ENCODE results near the gene TIMP1.

The TIMP1 gene

GRCh38 chrX:47611489-47611888 is 29.3 kb downstream of the TIMP1 start:
- no peak for ATAC-seq
- Mint-ChIP-seq H3K4me1 (peaks cover 9% of the 10 kb centered on the region), H3K9me3 (no peaks in the 10 kb centered on the region)

GRCh38 chrX:47611926-47612325 is 29.7 kb downstream of the TIMP1 start:
- H3K9me3 Mint-ChIP-seq: no peaks in the 10 kb centered on the region
- H3K4me3 Mint-ChIP-seq: no peak overlapping the region
- no peak overlapping the region for H3K27ac Mint-ChIP-seq
- H3K27me3 Mint-ChIP-seq: no peaks in the 10 kb centered on the region
- no peak for ATAC-seq
- DNase-seq: no peak
- H3K4me1 Mint-ChIP-seq: peaks cover 9% of the 10 kb centered on the region

More at GRCh38 chrX:47611489-47611888, 29.3 kb downstream of the TIMP1 start:
- Mint-ChIP-seq H3K27ac (no peak overlapping the region), H3K27me3 (no peaks in the 10 kb centered on the region), H3K4me3 (no peak overlapping the region)
- no peak for DNase-seq

DNA sequence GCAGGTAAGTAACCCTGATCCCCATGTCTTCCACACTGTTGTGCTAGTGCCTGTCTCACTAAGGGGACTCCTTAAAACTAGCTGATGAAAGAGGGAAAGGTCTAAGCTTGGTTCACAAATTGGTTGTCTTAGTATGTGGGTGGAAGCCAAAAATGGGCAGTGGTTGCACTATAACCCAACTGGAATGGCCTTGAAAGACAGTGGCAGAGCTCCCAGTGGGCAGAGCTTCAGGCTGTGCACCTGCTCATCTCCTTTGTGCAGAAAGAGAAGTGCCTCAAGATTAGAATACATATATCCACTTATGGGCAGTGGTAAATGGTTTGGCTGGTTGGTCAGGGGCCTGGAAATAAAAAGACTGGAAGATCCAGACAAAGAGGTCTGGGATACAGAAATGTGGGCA is 30.2 kb downstream of the TIMP1 start:
- Mint-ChIP-seq H3K4me3 (no peak overlapping the region), H3K27me3 (peaks cover under 1% of the 10 kb centered on the region), H3K4me1 (peaks cover 9% of the 10 kb centered on the region), H3K27ac (no peak overlapping the region), H3K9me3 (no peaks in the 10 kb centered on the region)
- ATAC-seq (no peak), DNase-seq (no peak)

GRCh38 chrX:47613082-47613481 is 30.8 kb downstream of the TIMP1 start:
- H3K4me3 Mint-ChIP-seq: no peak overlapping the region
- ATAC-seq (no peak), DNase-seq (no peak)
- H3K27ac Mint-ChIP-seq: no peak overlapping the region
- H3K4me1 Mint-ChIP-seq: peaks cover 5% of the 10 kb centered on the region
- H3K27me3 Mint-ChIP-seq: peaks cover 7% of the 10 kb centered on the region
- no peaks in the 10 kb centered on the region for H3K9me3 Mint-ChIP-seq

GRCh38 chrX:47614618-47615017 is 32.4 kb downstream of the TIMP1 start:
- no peak for ATAC-seq
- DNase-seq: no peak
- H3K4me1 Mint-ChIP-seq: no peaks in the 10 kb centered on the region
- no peaks in the 10 kb centered on the region for H3K9me3 Mint-ChIP-seq
- no peak overlapping the region for H3K4me3 Mint-ChIP-seq
- no peak overlapping the region for H3K27ac Mint-ChIP-seq
- H3K27me3 Mint-ChIP-seq: peaks cover 17% of the 10 kb centered on the region

- Mint-ChIP-seq H3K4me3 (peak overlapping the region; percentile 47 to 66), H3K4me1 (peaks cover 16% of the 10 kb centered on the region), H3K27me3 (peaks cover 17% of the 10 kb centered on the region), H3K27ac (no peak overlapping the region), H3K9me3 (no peaks in the 10 kb centered on the region)
- ATAC-seq (no peak), DNase-seq (no peak)
Observed at GRCh38 chrX:47618923-47619485, 36.8 kb downstream of the TIMP1 start.

DNA sequence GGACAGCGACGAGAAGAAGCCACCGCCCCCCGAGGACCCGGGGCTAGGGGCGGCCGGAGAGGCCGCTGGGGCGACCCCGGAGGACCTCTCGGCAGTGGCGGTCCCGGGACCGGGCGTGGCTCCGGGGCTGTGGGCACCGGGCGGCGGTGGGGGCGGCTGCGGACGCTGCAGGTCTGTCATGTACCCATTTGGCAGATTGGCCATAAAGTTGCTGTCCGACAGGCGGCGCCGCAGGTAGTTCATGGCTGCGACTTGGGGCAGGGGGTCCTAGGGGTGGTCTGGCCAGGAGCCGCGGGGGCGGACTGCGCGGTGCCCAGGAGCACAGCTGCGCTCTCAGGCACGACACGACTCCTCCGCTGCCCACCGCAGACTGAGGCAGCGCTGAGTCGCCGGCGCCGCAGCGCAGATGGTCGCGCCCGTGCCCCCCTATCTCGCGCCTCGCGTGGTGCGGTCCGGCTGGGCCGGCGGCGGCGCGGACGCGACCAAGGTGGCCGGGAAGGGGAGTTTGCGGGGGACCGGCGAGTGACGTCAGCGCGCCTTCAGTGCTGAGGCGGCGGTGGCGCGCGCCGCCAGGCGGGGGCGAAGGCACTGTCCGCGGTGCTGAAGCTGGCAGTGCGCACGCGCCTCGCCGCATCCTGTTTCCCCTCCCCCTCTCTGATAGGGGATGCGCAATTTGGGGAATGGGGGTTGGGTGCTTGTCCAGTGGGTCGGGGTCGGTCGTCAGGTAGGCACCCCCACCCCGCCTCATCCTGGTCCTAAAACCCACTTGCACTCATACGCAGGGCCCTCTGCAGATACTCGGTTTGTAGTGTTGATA is 37.5 kb downstream of the TIMP1 start, which contains the start of gene SYN1:
TSS of gene SYN1 (minus strand) at position 372 of the 817 bp plus-strand sequence. CDS start at position 243, 129 bp downstream.
- Mint-ChIP-seq H3K9me3 (no peaks in the 10 kb centered on the region), H3K27ac (peak within 1 kb of the TSS in 1 of 2 donors; percentile 81)

GRCh38 chrX:47620303-47620685 is 38.1 kb downstream of the TIMP1 start:
- Mint-ChIP-seq H3K4me3 (peak overlapping the region; percentile 32 to 53), H3K9me3 (no peaks in the 10 kb centered on the region), H3K4me1 (peaks cover 19% of the 10 kb centered on the region), H3K27me3 (peaks cover 17% of the 10 kb centered on the region), H3K27ac (peak overlapping the region in 1 of 2 donors; percentile 81)
- ATAC-seq (no peak), DNase-seq (no peak)

More for the DNA sequence above, 37.5 kb downstream of the TIMP1 start, which contains the start of gene SYN1:
- Mint-ChIP-seq H3K27me3 (peaks cover 17% of the 10 kb centered on the region), H3K4me3 (peak within 1 kb of the TSS; percentile 53 to 66), H3K4me1 (peaks cover 19% of the 10 kb centered on the region)
- DNase-seq: peak; percentile 85
- ATAC-seq: peak; percentile 82

- H3K27me3 Mint-ChIP-seq: peaks cover 17% of the 10 kb centered on the region
- H3K9me3 Mint-ChIP-seq: no peaks in the 10 kb centered on the region
- H3K27ac Mint-ChIP-seq: no peak overlapping the region
Observed at GRCh38 chrX:47621851-47622250, 39.6 kb downstream of the TIMP1 start.

DNA sequence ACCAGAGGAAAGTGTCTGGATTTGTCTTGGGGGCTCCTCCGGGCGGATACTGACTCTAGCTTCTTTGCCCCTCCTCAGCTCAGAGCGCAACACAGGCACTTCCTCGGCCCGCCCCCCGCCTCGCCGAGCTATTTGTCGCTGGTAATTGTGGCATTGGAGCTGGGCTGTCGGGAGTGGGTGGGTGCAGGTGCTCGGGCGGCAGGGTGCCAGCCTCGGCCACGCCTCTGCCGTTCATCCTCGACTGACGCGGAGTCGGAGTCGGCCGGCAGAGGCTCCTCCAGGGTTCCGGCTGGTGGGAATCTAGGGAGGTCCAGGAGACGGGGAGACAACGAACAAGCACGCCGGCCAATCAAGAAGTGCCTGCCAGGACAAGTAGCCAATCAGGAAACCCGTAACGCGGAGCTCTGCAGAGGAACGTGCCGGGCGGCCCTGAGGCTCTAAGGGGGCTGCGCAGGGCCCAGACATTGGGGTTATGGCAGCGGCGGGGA is 41.3 kb downstream of the TIMP1 start:
- H3K4me1 Mint-ChIP-seq: peaks cover 29% of the 10 kb centered on the region
- H3K27ac Mint-ChIP-seq: peak overlapping the region; percentile 72 to 87
- H3K27me3 Mint-ChIP-seq: peaks cover 5% of the 10 kb centered on the region
- no peaks in the 10 kb centered on the region for H3K9me3 Mint-ChIP-seq
- ATAC-seq (peak; percentile 67), DNase-seq (peak; percentile 25 to 36)
- H3K4me3 Mint-ChIP-seq: peak overlapping the region; percentile 81 to 85

More at GRCh38 chrX:47621851-47622250, 39.6 kb downstream of the TIMP1 start:
- Mint-ChIP-seq H3K4me1 (peaks cover 19% of the 10 kb centered on the region), H3K4me3 (no peak overlapping the region)
- ATAC-seq (no peak), DNase-seq (no peak)

DNA sequence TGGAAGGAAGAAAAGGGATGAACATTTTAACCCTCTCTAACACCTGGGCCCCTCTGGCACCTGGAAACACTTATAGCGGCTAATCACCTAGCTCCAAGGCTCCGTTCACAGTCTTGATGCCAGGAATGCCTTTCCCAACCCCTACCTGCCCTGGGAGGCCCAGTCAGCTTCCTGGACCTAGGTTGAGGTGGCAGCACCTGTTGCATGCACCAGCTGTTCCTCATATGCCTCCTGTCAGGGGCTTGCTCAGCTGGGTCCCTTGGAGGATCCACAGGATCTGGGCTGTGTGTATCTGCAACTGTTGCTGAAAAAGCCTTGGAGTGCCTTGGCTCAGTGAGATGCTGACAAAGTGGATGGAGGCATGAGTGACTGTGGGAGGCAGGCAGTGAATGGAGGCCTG is 43.1 kb downstream of the TIMP1 start:
- H3K4me3 Mint-ChIP-seq: no peak overlapping the region
- peaks cover 40% of the 10 kb centered on the region for H3K4me1 Mint-ChIP-seq
- ATAC-seq: no peak

GRCh38 chrX:47628982-47629381 is 46.7 kb downstream of the TIMP1 start:
- DNase-seq: peak in 1 of 2 donors; percentile 28
- Mint-ChIP-seq H3K9me3 (no peaks in the 10 kb centered on the region), H3K4me1 (peaks cover 30% of the 10 kb centered on the region), H3K4me3 (peak overlapping the region; percentile 39 to 62), H3K27me3 (no peaks in the 10 kb centered on the region), H3K27ac (peak overlapping the region in 1 of 2 donors; percentile 81)
- ATAC-seq: peak; percentile 55

More for the DNA sequence above, 43.1 kb downstream of the TIMP1 start:
- Mint-ChIP-seq H3K27ac (peak overlapping the region in 1 of 2 donors; percentile 71), H3K27me3 (no peaks in the 10 kb centered on the region), H3K9me3 (no peaks in the 10 kb centered on the region)
- DNase-seq: no peak

DNA sequence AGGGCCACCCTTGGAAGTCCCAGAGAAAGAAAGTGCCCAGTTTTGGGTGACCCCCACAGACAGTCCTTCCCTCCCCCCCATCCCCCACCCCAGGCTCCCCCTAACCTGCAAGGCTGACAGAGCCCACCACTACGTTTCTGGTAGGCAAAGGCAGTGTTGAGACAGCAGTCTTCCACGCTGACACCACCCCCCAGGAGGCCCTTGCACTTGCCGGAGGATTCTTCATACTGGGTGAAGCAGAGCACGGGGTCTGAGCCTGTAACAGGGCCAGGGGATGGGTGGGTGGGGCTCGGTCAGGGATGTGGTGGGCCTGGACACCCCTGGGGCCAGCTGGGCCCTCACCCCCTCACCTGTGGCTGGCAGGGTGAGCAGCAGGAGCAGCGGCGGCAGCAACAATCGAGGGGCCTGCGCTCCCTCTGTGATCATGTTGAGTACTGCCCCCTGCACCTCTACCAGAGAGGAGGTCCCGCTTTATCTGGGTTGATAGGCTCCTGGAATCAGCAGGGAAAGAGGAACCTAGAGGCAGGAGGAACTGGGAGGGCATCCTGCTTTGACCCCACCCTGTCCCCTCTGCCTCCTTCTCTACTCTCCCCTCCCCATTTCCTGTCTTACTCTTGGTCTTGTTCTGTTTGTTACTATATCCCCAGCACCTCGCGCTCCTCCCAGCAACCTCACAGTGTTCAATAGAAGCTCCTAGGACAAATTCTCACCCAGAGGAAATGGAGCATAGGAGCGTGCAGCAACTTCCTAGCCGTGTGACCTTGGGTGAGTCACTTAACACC is 47.4 kb downstream of the TIMP1 start, which contains the start of gene CFP:
TSS of gene CFP (minus strand) at position 512 of the 782 bp plus-strand sequence. CDS start at position 426, 86 bp downstream.
- Mint-ChIP-seq H3K27me3 (no peaks in the 10 kb centered on the region), H3K4me3 (peak within 1 kb of the TSS; percentile 62 to 66), H3K27ac (peak within 1 kb of the TSS; percentile 10 to 81), H3K9me3 (no peaks in the 10 kb centered on the region), H3K4me1 (peaks cover 27% of the 10 kb centered on the region)
- ATAC-seq (peak; percentile 55), DNase-seq (no peak)

- H3K27me3 Mint-ChIP-seq: no peaks in the 10 kb centered on the region
- DNase-seq (no peak), ATAC-seq (no peak)
- no peaks in the 10 kb centered on the region for H3K9me3 Mint-ChIP-seq
- H3K4me1 Mint-ChIP-seq: peaks cover 36% of the 10 kb centered on the region
- H3K4me3 Mint-ChIP-seq: no peak overlapping the region
- H3K27ac Mint-ChIP-seq: no peak overlapping the region
Observed at GRCh38 chrX:47631676-47632075, 49.4 kb downstream of the TIMP1 start.

GRCh38 chrX:47632666-47633065 is 50.4 kb downstream of the TIMP1 start:
- Mint-ChIP-seq H3K9me3 (no peaks in the 10 kb centered on the region), H3K4me1 (peaks cover 44% of the 10 kb centered on the region), H3K27ac (no peak overlapping the region), H3K4me3 (no peak overlapping the region), H3K27me3 (no peaks in the 10 kb centered on the region)
- no peak for ATAC-seq
- DNase-seq: no peak
